K562 (cell line): Measurements from ENCODE around the gene MBOAT1.

Experiments used
- CBX1 ChIP-seq: sonication (generic); IDR thresholded peaks from 2 replicates; pipeline ENCODE4 v1.6.1; 2016; ENCODE audit warnings: antibody characterized with exemption, low read depth, mild to moderate bottlenecking
- CTBP1 ChIP-seq: fragments of 450-650 bp; IDR thresholded peaks from 2 replicates; pipeline ENCODE4 v1.6.1; 2016; ENCODE audit warnings: borderline replicate concordance
- EZH2 ChIP-seq: IDR thresholded peaks from 2 replicates; pipeline ENCODE4 v1.6.1; 2012; ENCODE audit warnings: low read depth, mild to moderate bottlenecking, inconsistent platforms, low read length, borderline replicate concordance
- NFE2 ChIP-seq: IDR thresholded peaks from 2 replicates; pipeline ENCODE4 v1.6.1; 2014; ENCODE audit warnings: antibody characterized with exemption, low read depth
- PHF8 ChIP-seq: fragments of 200-600 bp; sonication (generic); IDR thresholded peaks from 2 replicates; pipeline ENCODE4 v1.6.1; 2012; ENCODE audit warnings: mixed run types, mild to moderate bottlenecking, inconsistent platforms, low read length, moderate library complexity, borderline replicate concordance
- POLR2A ChIP-seq: fragments of 450-650 bp; conservative IDR thresholded peaks from 2 replicates; pipeline ENCODE4 v1.6.1; 2016
- RFX5 ChIP-seq: IDR thresholded peaks from 2 replicates; pipeline ENCODE4 v1.6.1; 2011; ENCODE audit warnings: low read depth, mild to moderate bottlenecking, improper control_type of control experiment, low read length
- TAF1 ChIP-seq: IDR thresholded peaks from 2 replicates; pipeline ENCODE4 v1.6.1; 2011; ENCODE audit warnings: mild to moderate bottlenecking, low read length, moderate library complexity; ENCODE audit not compliant: insufficient read depth, control insufficient read depth, severe bottlenecking; ENCODE audit errors: extremely low read depth
- TF ChIP-seq, protein P1 (sequence below), 3 experiments: IDR thresholded peaks in 2 of 3; conservative IDR thresholded peaks in 1 of 3; 2 replicates each; pipeline ENCODE4 v1.5.1; 2011 to 2012; ENCODE audit warnings: low read length in 3 of 3, mild to moderate bottlenecking in 3 of 3, control low read depth in 2 of 3, improper control_type of control experiment in 1 of 3, inconsistent platforms in 1 of 3, low read depth in 1 of 3, mixed read lengths in 1 of 3, moderate library complexity in 1 of 3; ENCODE audit not compliant: insufficient read depth in 2 of 3
- TF ChIP-seq, protein P2 (sequence below), 2 experiments: IDR thresholded peaks; 2 replicates each; pipeline ENCODE4 v1.6.1; 2011; ENCODE audit warnings: borderline replicate concordance in 1 of 2, control low read depth in 1 of 2, low read depth in 1 of 2, low read length in 1 of 2, mild to moderate bottlenecking in 1 of 2, mixed read lengths in 1 of 2, moderate library complexity in 1 of 2; ENCODE audit not compliant: insufficient read depth in 1 of 2, insufficient read length in 1 of 2, poor library complexity in 1 of 2, severe bottlenecking in 1 of 2; ENCODE audit errors: extremely low read depth in 1 of 2
- TF ChIP-seq, protein P3 (sequence below), 2 experiments: fragments of 450-650 bp; formaldehyde crosslinking in 1 of 2; IDR thresholded peaks; 2 replicates each; pipeline versions ENCODE4 v1.4.0 to v1.6.1; 2014 to 2020; ENCODE audit warnings: mild to moderate bottlenecking in 2 of 2, borderline replicate concordance in 1 of 2, low read depth in 1 of 2

DNA sequence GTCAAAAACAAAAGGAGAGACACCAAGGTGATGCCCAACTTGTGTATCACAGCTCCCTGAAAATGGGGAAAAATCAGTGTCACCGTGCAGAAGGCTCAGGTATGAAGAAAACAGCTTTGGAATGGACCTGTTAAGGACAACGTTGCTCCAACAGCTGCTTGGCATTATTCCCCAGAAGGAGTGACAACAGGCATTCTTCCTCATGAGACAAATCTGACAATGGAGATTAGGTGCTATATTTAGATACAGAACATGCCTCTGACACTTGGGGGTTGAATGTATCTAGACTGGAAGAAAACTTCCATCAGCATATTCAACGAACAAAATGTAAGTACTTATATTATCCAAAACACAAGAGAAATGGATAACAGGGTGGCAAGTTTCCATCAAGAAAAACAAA is 87.7 kb downstream of the MBOAT1 start:
- TF ChIP-seq, protein P1, sequence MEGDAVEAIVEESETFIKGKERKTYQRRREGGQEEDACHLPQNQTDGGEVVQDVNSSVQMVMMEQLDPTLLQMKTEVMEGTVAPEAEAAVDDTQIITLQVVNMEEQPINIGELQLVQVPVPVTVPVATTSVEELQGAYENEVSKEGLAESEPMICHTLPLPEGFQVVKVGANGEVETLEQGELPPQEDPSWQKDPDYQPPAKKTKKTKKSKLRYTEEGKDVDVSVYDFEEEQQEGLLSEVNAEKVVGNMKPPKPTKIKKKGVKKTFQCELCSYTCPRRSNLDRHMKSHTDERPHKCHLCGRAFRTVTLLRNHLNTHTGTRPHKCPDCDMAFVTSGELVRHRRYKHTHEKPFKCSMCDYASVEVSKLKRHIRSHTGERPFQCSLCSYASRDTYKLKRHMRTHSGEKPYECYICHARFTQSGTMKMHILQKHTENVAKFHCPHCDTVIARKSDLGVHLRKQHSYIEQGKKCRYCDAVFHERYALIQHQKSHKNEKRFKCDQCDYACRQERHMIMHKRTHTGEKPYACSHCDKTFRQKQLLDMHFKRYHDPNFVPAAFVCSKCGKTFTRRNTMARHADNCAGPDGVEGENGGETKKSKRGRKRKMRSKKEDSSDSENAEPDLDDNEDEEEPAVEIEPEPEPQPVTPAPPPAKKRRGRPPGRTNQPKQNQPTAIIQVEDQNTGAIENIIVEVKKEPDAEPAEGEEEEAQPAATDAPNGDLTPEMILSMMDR (IDR thresholded peaks at IDR 0.05 in 2 of 3, conservative IDR thresholded peaks at IDR 0.05 in 1 of 3; ENCODE audit: insufficient read depth in 2 of 3, low read depth in 1 of 3, low read length in 3 of 3) = no peak
- TF ChIP-seq TAF1 = no peak
- no peak for TF ChIP-seq CBX1
- no peak for TF ChIP-seq NFE2
- TF ChIP-seq PHF8 = no peak
- TF ChIP-seq, protein P2, sequence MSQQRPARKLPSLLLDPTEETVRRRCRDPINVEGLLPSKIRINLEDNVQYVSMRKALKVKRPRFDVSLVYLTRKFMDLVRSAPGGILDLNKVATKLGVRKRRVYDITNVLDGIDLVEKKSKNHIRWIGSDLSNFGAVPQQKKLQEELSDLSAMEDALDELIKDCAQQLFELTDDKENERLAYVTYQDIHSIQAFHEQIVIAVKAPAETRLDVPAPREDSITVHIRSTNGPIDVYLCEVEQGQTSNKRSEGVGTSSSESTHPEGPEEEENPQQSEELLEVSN (IDR thresholded peaks at IDR 0.05; ENCODE audit: borderline replicate concordance in 1 of 2, extremely low read depth in 1 of 2, insufficient read depth in 1 of 2, insufficient read length in 1 of 2, low read depth in 1 of 2, low read length in 1 of 2, poor library complexity in 1 of 2, severe bottlenecking in 1 of 2) = no peak
- TF ChIP-seq EZH2 = no peak
- TF ChIP-seq RFX5 = no peak
- TF ChIP-seq POLR2A = no peak
- no peak for TF ChIP-seq CTBP1
- TF ChIP-seq, protein P3, sequence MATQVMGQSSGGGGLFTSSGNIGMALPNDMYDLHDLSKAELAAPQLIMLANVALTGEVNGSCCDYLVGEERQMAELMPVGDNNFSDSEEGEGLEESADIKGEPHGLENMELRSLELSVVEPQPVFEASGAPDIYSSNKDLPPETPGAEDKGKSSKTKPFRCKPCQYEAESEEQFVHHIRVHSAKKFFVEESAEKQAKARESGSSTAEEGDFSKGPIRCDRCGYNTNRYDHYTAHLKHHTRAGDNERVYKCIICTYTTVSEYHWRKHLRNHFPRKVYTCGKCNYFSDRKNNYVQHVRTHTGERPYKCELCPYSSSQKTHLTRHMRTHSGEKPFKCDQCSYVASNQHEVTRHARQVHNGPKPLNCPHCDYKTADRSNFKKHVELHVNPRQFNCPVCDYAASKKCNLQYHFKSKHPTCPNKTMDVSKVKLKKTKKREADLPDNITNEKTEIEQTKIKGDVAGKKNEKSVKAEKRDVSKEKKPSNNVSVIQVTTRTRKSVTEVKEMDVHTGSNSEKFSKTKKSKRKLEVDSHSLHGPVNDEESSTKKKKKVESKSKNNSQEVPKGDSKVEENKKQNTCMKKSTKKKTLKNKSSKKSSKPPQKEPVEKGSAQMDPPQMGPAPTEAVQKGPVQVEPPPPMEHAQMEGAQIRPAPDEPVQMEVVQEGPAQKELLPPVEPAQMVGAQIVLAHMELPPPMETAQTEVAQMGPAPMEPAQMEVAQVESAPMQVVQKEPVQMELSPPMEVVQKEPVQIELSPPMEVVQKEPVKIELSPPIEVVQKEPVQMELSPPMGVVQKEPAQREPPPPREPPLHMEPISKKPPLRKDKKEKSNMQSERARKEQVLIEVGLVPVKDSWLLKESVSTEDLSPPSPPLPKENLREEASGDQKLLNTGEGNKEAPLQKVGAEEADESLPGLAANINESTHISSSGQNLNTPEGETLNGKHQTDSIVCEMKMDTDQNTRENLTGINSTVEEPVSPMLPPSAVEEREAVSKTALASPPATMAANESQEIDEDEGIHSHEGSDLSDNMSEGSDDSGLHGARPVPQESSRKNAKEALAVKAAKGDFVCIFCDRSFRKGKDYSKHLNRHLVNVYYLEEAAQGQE (IDR thresholded peaks at IDR 0.05; ENCODE audit: borderline replicate concordance) = no peak
- TF ChIP-seq, protein P3 (CRISPR knock-in tag; IDR thresholded peaks at IDR 0.05; ENCODE audit: low read depth) = no peak
